Endometrial microvascular endothelial cells (primary cell): ENCODE measurements around the gene ROBO2. TPM values are rescaled to one million over a fixed set of nuclear protein-coding genes. Genes with fewer than 3 reads are reported as not detected.
"Not testable (repeated sequence)": the region's sequence is repeated elsewhere in the genome, so short reads cannot be mapped to it uniquely, and the experiment has no call there.

Source experiments
- in situ Hi-C: cut with HindIII; loops from 2 replicates; pipeline ENCODE4 v1.10.0; 2017; ENCODE audit warnings: low sequenced_read_pairs, low pct_unique_long_range_greater_than_20kb; ENCODE audit errors: inconsistent ontology term
- total RNA-seq: library from RNA; depleted of rRNA; stranded (reverse); fragments of >200 nt; gene quantifications from one replicate; pipeline ENCODE4 v1.2.3, GENCODE V29; 2015; ENCODE audit errors: inconsistent ontology term

ROBO2 gene
- total RNA-seq, 1 donor from 2014 or later, result 0.09 TPM

- in situ Hi-C loops, result no loop called here
Observed at GRCh38 chr3:77354958-77355357, 315.1 kb downstream of the ROBO2 start.

- in situ Hi-C loops, result no loop called here
Observed at GRCh38 chr3:77362936-77363335, 323.0 kb downstream of the ROBO2 start.

GRCh38 chr3:77365152-77365551 lies 325.3 kb downstream of the ROBO2 start:
- in situ Hi-C loops, result no loop called here

GRCh38 chr3:77370413-77370812 lies 330.5 kb downstream of the ROBO2 start:
- in situ Hi-C loops, result no loop called here

- in situ Hi-C loops, result no loop called here
Observed at GRCh38 chr3:77372018-77372417, 332.1 kb downstream of the ROBO2 start.

- in situ Hi-C loops, result no loop called here
Observed at GRCh38 chr3:77372634-77373346, 332.9 kb downstream of the ROBO2 start.

- in situ Hi-C loops, result no loop called here
Observed at GRCh38 chr3:77373619-77374018, 333.7 kb downstream of the ROBO2 start.

GRCh38 chr3:77376511-77376910 lies 336.6 kb downstream of the ROBO2 start:
- in situ Hi-C loops, result no loop called here

- in situ Hi-C loops, result no loop called here
Observed at GRCh38 chr3:77377717-77378116, 337.8 kb downstream of the ROBO2 start.

- in situ Hi-C loops, result no loop called here
Observed at GRCh38 chr3:77380136-77380535, 340.2 kb downstream of the ROBO2 start.

- in situ Hi-C loops, result no loop called here
Observed at GRCh38 chr3:77381431-77381830, 341.5 kb downstream of the ROBO2 start.

GRCh38 chr3:77392181-77392580 lies 352.3 kb downstream of the ROBO2 start:
- in situ Hi-C loops, result no loop called here

- in situ Hi-C loops, result no loop called here
Observed at GRCh38 chr3:77394046-77394445, 354.1 kb downstream of the ROBO2 start.

GRCh38 chr3:77404871-77405270 lies 365.0 kb downstream of the ROBO2 start:
- in situ Hi-C loops, result no loop called here

- in situ Hi-C loops, result no loop called here
Observed at GRCh38 chr3:77407441-77407840, 367.5 kb downstream of the ROBO2 start.

GRCh38 chr3:77410334-77410733 lies 370.4 kb downstream of the ROBO2 start:
- in situ Hi-C loops, result not testable (repeated sequence)

- in situ Hi-C loops, result no loop called here
Observed at GRCh38 chr3:77411334-77411733, 371.4 kb downstream of the ROBO2 start.

- in situ Hi-C loops, result no loop called here
Observed at GRCh38 chr3:77412021-77412438, 372.1 kb downstream of the ROBO2 start.

GRCh38 chr3:77412584-77412983 lies 372.7 kb downstream of the ROBO2 start:
- in situ Hi-C loops, result no loop called here

- in situ Hi-C loops, result no loop called here
Observed at GRCh38 chr3:77414881-77415280, 375.0 kb downstream of the ROBO2 start.

- in situ Hi-C loops, result no loop called here
Observed at GRCh38 chr3:77420336-77420735, 380.4 kb downstream of the ROBO2 start.
